DOHH2 (cell line): Measurements from ENCODE around the gene HSDL2.

Experiments
- CTCF ChIP-seq: fragments of 200-600 bp; sonication (generic); IDR thresholded peaks from one replicate; pipeline ENCODE4 v1.5.1; 2014; ENCODE audit warnings: antibody characterized with exemption, mild to moderate bottlenecking, low read depth, low read length; ENCODE audit not compliant: poor library complexity, severe bottlenecking
- EZH2phosphoT487 ChIP-seq: fragments of 200-600 bp; sonication (generic); IDR thresholded peaks from 2 replicates; pipeline ENCODE4 v1.6.1; 2017; ENCODE audit warnings: borderline replicate concordance, mild to moderate bottlenecking, antibody characterized with exemption, low read length, moderate library complexity, mixed read lengths

DNA sequence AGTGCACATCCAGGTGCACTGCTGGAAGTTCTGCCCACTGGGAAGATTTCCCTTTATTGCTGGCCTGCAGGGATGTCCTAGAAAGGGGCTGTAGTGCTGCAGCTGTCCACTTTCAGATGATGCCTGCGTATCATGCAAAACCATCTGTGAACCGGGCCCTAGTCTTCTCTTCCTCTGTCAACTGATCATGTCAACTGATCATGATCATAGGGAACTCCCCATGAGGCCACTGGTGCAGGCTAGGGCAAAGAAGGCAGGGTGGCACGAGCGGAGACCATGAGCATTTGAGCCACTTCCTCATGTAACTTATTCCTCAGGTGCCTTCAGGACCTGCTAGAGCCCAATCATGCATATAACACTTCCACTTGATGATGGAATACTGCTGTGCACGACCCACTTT is 4.5 kb upstream of the HSDL2 start:
- TF ChIP-seq CTCF (no peak), EZH2phosphoT487 (no peak)
